ENCODE data around the gene ELMOD3. TPM values are rescaled to one million over a fixed set of nuclear protein-coding genes. Genes with fewer than 3 reads are reported as not detected.

Gene ELMOD3
- total and polyA plus RNA-seq, 9 of the 15 experiments (the other 6 are each of a cell fraction or from before 2014, with no cell fraction given): 2.7 to 18.7 (median 11.6) TPM

DNA sequence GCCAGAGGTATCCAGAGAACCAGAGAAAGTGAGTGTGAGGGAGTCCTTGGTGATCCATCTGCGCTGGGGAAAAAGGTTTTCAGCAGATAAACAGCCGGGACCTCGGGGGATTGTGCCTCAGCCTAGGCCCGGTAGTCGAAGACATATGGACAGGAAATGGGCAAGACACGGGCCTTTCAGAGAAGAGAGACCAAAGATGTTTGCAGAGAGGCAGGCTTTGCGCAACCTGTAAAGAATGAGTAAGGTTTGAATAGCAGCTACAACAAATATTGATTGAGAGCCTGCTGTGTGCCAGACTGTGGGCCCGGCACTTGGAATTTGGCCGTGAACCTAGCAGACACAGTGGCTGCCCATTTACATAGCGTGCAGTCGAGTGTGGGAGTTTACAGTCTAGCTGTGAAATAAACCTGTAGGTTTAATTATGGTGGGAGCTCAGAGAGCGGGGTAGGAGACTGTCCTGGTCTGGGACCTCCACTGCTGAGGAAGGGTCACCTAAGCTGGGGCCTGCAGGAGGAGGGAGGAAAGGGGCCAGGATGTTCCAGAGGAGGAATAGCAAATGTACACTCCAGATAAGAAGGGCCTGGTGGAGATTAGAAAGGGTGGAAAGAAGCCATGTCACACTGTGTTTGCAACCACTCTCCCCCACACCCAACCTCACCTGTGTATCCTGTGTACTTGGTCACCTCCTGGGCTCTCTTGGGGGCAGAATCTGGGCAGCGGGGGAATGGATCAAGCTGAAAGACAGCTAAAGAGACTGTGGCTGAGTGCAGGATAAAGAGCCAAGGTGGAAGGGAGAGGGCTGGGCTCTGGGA lies 66.9 kb downstream of the ELMOD3 start (continued):
- TF ChIP-seq CHD1 (IDR thresholded peaks at IDR 0.05; ENCODE audit: low read length) (no peak), BACH1 (tag; IDR thresholded peaks at IDR 0.05) (no peak), ZNF212 (CRISPR knock-in tag; IDR thresholded peaks at IDR 0.05) (no peak), L3MBTL2 (IDR thresholded peaks at IDR 0.05) (peak; percentile 31; the same call in 1 of the 2 replicates), CTBP1 (IDR thresholded peaks at IDR 0.05; ENCODE audit: borderline replicate concordance) (peak; percentile 55; the same call in 1 of the 2 replicates), U2AF2 (optimal IDR thresholded peaks at IDR 0.05; ENCODE audit: low read depth, low read length) (no peak), ZNF197 (CRISPR knock-in tag; IDR thresholded peaks at IDR 0.05; ENCODE audit: low read depth) (no peak), HDGF (IDR thresholded peaks at IDR 0.05) (no peak), SPI1 (IDR thresholded peaks at IDR 0.05; ENCODE audit: borderline replicate concordance, low read depth, low read length) (no peak), HCFC1 (IDR thresholded peaks at IDR 0.05; ENCODE audit: low read depth, low read length) (no peak), DPF2 (IDR thresholded peaks at IDR 0.05) (peak; percentile 90), KDM2B (CRISPR knock-in tag; IDR thresholded peaks at IDR 0.05) (no peak), ASH1L (IDR thresholded peaks at IDR 0.05; ENCODE audit: borderline replicate concordance, low read depth, partially characterized antibody) (no peak), POLR2A (conservative IDR thresholded peaks at IDR 0.05) (no peak), HMBOX1 (IDR thresholded peaks at IDR 0.05) (0 out of 2 replicates have a peak, but pooled peaks have one; percentile 15), CREB3L1 (IDR thresholded peaks at IDR 0.05; ENCODE audit: borderline replicate concordance, low read depth) (0 out of 2 replicates have a peak, but pooled peaks have one; percentile 37), STAG1 (CRISPR knock-in tag; IDR thresholded peaks at IDR 0.05; ENCODE audit: borderline replicate concordance) (no peak), MYBL2 (IDR thresholded peaks at IDR 0.05; ENCODE audit: low read depth) (no peak), MYBL2 (CRISPR knock-in tag; IDR thresholded peaks at IDR 0.05; ENCODE audit: borderline replicate concordance) (no peak), SMAD2 (IDR thresholded peaks at IDR 0.05; ENCODE audit: low read depth, low read length) (no peak)
- TF ChIP-seq, protein P1, sequence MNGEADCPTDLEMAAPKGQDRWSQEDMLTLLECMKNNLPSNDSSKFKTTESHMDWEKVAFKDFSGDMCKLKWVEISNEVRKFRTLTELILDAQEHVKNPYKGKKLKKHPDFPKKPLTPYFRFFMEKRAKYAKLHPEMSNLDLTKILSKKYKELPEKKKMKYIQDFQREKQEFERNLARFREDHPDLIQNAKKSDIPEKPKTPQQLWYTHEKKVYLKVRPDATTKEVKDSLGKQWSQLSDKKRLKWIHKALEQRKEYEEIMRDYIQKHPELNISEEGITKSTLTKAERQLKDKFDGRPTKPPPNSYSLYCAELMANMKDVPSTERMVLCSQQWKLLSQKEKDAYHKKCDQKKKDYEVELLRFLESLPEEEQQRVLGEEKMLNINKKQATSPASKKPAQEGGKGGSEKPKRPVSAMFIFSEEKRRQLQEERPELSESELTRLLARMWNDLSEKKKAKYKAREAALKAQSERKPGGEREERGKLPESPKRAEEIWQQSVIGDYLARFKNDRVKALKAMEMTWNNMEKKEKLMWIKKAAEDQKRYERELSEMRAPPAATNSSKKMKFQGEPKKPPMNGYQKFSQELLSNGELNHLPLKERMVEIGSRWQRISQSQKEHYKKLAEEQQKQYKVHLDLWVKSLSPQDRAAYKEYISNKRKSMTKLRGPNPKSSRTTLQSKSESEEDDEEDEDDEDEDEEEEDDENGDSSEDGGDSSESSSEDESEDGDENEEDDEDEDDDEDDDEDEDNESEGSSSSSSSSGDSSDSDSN (IDR thresholded peaks at IDR 0.05; ENCODE audit: borderline replicate concordance in 1 of 2, low read depth in 2 of 2, low read length in 2 of 2): peak in 1 of 2 experiments; percentile 52; a peak in 1 of 4 replicates
- TF ChIP-seq, protein P2, sequence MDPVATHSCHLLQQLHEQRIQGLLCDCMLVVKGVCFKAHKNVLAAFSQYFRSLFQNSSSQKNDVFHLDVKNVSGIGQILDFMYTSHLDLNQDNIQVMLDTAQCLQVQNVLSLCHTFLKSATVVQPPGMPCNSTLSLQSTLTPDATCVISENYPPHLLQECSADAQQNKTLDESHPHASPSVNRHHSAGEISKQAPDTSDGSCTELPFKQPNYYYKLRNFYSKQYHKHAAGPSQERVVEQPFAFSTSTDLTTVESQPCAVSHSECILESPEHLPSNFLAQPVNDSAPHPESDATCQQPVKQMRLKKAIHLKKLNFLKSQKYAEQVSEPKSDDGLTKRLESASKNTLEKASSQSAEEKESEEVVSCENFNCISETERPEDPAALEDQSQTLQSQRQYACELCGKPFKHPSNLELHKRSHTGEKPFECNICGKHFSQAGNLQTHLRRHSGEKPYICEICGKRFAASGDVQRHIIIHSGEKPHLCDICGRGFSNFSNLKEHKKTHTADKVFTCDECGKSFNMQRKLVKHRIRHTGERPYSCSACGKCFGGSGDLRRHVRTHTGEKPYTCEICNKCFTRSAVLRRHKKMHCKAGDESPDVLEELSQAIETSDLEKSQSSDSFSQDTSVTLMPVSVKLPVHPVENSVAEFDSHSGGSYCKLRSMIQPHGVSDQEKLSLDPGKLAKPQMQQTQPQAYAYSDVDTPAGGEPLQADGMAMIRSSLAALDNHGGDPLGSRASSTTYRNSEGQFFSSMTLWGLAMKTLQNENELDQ (CRISPR knock-in tag; IDR thresholded peaks at IDR 0.05; ENCODE audit: borderline replicate concordance): no peak

Measured in K562 (cell line).